Measurements from ENCODE around the gene LRRTM4.

- no peak for TF ChIP-seq CTCF (conservative IDR thresholded peaks at IDR 0.05 in 1 of 2, IDR thresholded peaks at IDR 0.05 in 1 of 2; ENCODE audit: extremely low read depth in 1 of 2, insufficient read depth in 1 of 2, low read depth in 1 of 2, low read length in 2 of 2)
- no peak for TF ChIP-seq EZH2 (IDR thresholded peaks at IDR 0.05; ENCODE audit: borderline replicate concordance, low read length)
Observed at GRCh38 chr2:77301441-77301840, 220.7 kb downstream of the LRRTM4 start.
